ENCODE data around the gene NAA50. TPM values are rescaled to one million over a fixed set of nuclear protein-coding genes. Genes with fewer than 3 reads are reported as not detected.

NAA50 gene
- 10 to 100 TPM; 81.4 to 90.1 TPM for total RNA-seq
- long read RNA-seq, donor 1, full-length matches to known transcripts: 16 of 24 reads
- long read RNA-seq, donor 1, partial matches to known transcripts: 1 of 24 reads
- long read RNA-seq, donor 1, other reads (novel, unspliced or antisense): 7 of 24 reads
- long read RNA-seq, donor 2, full-length matches to known transcripts: 10 of 19 reads
- long read RNA-seq, donor 2, partial matches to known transcripts: 1 of 19 reads
- long read RNA-seq, donor 2, other reads (novel, unspliced or antisense): 8 of 19 reads

DNA sequence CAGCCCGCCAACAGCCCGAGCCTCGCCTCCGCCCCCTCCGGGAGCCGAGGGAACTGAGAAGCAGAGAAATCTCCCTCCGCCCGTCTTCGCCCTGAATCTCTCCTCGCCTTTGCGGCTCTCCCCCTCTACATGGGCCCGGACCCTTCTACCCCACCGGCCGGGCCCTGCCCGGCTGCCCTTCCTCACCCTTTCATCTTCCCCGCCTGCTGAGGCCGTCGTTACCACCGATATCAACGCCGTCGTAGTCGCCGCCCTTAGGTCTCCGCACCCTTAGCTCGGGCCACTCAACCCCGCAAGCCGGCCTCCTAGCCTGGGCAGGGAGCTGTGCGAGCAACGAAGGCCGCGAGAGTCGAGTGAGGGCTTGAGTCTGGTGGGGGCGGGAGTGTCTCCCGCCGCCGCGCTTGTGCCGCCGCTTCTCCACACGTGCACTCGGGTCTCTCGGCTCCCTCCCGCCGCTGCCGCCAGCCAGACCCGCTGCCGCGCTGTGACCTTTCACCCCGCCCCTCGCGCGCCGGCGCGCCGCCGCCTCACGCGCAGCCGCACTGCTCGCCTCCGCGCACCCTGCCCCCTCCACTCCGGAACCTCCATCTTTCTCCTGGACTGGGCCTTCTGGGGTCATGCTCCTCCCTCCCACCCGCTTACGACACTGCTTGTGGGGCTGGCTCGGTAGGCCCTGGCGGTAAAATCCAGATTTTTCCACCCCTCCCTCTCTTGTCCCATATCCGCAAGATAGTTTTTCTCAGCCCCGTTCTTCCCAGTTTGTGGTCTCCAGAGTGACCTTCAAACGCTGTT, at the start of gene NAA50:
TSS of gene NAA50 (minus strand) at position 494 of the 792 bp plus-strand sequence. CDS start at position 194, 300 bp downstream.
- intact Hi-C loops (cut with DNase I): no loop called here

DNA sequence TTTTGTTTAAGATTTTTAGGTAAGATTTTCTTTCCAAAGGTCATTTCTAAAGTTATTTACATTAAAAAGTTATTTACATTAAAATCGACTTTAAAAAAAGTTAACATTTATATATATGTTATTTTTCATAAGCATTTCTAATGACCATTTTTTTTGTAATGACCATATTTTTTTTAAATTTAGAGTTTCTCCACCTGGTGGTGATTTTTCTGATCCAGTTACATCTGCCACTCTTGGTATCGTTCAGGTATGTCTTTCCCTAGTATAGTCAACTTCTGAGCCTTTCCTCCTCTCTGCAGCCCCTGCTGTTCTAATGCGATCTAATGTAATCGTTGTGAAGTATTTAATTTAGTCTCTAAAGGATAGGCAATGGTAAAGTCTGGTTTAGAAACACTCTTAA, 49.6 kb upstream of the NAA50 start:
- intact Hi-C loops (cut with DNase I): loop anchor here in 1 of 2 donors (5.0 kb wide), 1 partner anchor 488 kb away; no protein-coding TSS in a partner anchor
- no peak for DNase-seq (ENCODE audit: low spot score)

More for the DNA sequence above, at the start of gene NAA50:
- peak; percentile 99 for DNase-seq (ENCODE audit: low spot score)

DNA sequence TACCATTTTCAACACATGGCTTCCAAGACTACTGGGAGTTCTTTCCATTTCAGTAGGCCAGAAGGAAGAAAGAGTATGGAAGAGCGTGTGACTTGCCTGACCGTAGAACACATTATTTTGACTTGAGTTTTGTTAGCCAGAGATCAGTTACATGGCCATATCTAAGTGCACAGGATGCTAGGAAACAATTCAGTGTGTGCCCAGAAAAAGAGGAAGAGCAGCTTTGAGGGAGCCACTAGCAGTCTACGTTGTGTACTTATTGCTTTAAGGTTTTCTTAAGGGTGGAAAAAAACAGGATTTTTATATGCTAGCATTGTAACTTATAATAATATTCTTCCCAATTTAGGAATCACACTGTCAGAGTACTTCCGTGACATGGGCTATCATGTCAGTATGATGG, 48.5 kb upstream of the NAA50 start:
- intact Hi-C loops (cut with DNase I): no loop called here
- no peak for DNase-seq (ENCODE audit: low spot score)

DNA sequence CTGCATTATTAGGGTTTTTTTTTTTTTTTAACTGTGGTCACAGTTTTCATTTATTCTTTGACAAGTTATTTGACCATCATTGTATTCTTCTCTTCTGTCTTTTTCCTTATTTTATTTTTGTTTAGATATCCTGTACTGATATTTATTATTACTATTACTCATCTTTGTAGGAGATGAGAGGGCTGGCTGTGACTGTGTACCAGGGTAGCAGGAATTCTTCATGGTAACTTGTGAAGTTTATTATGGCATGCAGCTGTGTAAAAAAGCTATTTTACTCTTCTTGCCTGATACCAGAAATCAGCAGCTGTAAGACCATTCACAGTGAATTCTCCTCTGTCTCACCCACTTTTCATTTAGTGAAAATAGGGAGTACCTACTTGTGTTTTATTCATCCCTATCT, 45.3 kb upstream of the NAA50 start:
- intact Hi-C loops (cut with DNase I): no loop called here
- DNase-seq (ENCODE audit: low spot score): no peak

DNA sequence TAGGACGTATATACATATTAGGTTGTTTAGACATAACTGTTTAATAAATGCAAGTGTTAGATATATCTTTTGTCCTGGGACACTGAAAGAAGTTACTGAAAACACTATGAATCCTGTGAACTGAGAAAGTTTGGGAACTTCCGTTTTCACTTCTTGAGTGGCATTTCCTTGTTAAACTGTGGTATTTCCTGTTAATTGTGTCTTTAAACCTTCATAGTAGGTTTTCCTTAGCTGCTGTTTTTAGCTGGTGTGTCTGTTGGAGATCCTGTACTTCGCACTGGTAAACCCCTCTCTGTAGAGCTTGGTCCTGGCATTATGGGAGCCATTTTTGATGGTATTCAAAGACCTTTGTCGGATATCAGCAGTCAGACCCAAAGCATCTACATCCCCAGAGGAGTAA, 37.9 kb upstream of the NAA50 start:
- no peak for DNase-seq (ENCODE audit: low spot score)
- intact Hi-C loops (cut with DNase I): no loop called here

GRCh38 chr3:113783463-113783862, 37.4 kb upstream of the NAA50 start:
- DNase-seq (ENCODE audit: low spot score): no peak
- intact Hi-C loops (cut with DNase I): no loop called here

- no peak for DNase-seq (ENCODE audit: low spot score)
- intact Hi-C loops (cut with DNase I): no loop called here
Measured at GRCh38 chr3:113776564-113776963, 30.5 kb upstream of the NAA50 start.

GRCh38 chr3:113775516-113775915, 29.5 kb upstream of the NAA50 start:
- intact Hi-C loops (cut with DNase I): no loop called here

GRCh38 chr3:113773381-113773780, 27.3 kb upstream of the NAA50 start:
- intact Hi-C loops (cut with DNase I): no loop called here
- DNase-seq (ENCODE audit: low spot score): no peak

More at GRCh38 chr3:113775516-113775915, 29.5 kb upstream of the NAA50 start:
- no peak for DNase-seq (ENCODE audit: low spot score)

DNA sequence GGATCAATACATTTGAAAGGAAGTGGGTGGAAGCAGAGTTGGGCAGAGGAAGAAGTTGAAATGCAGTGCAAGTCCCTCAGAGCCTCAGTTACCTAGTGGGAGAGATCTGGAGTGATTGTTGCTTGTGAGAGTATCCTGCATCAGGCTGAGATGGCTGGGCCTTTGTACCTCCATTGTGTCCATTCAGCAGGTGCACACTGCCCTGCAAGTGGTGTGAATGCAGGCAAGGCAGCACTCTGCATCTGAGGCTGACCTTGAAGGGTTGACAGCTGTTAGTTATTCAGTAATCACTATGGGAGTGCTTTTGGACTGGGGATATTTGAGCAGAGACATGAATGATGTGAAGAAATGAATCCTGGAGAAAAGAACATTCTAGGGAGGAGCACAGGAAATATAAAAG, 25.9 kb upstream of the NAA50 start:
- intact Hi-C loops (cut with DNase I): no loop called here

GRCh38 chr3:113769551-113769950, 23.5 kb upstream of the NAA50 start:
- intact Hi-C loops (cut with DNase I): no loop called here
- no peak for DNase-seq (ENCODE audit: low spot score)

More for the DNA sequence above, 25.9 kb upstream of the NAA50 start:
- DNase-seq (ENCODE audit: low spot score): no peak

GRCh38 chr3:113764698-113765097, 18.6 kb upstream of the NAA50 start:
- intact Hi-C loops (cut with DNase I): no loop called here

DNA sequence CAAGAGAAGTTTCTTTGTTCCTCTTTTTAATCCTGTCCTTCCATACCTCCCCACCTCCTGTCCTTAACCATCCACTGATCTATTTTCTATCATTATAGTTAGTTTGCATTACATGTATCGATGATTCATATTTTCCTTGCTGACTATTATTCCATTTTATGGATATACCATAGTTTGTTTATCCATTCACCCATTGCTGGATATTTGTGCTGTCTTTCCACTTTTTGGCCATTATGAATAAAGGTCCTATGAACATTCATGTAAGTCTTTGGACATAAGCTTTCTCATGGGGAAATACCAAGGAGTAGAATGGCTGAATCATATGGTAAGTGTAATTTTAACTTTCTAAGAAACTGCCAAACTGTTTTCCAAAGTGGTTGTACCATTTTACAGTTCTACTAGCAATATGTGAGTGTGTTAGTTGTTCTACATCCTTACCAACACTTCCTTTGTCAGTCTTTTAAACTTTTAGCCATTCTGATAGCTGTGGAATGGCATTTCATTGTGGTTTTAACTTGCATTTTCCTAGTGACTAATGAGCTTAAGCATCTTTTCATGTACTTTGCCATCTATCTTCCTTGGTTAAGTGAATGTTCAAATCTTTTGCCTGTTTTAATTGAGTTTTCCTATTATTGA, 12.5 kb upstream of the NAA50 start:
- intact Hi-C loops (cut with DNase I): no loop called here
- no peak for DNase-seq (ENCODE audit: low spot score)

More at GRCh38 chr3:113764698-113765097, 18.6 kb upstream of the NAA50 start:
- DNase-seq (ENCODE audit: low spot score): no peak

DNA sequence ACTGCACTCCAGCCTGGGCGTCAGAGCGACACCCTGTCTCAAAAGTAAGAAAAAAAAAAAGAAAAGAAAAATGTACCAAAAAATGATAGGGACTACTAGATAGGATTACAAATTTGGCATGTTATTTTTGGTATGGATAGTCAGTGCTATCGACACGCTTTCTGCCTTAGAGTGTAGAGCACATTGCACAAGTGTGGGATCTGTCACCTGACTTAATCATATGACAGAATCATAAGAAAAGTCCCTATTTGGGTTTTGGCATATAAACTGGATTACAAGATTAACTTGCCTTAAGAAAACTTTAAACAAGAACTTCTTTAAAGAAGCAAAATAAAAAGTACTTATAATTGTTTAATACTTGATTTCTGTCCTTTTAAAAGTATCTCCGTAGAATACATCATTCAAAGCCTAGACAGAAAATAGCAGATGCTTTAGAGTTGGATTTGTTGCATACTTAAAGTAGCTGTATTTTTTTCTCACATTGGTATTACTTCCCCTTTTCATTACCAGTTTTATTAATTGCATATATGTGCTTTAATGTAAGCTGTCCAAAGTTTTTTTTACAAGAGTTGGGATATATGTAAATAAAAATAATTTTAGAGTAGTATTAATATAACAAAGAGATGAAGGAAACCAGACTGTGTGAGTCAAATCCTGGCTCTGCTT, 8.6 kb upstream of the NAA50 start:
- intact Hi-C loops (cut with DNase I): no loop called here

DNA sequence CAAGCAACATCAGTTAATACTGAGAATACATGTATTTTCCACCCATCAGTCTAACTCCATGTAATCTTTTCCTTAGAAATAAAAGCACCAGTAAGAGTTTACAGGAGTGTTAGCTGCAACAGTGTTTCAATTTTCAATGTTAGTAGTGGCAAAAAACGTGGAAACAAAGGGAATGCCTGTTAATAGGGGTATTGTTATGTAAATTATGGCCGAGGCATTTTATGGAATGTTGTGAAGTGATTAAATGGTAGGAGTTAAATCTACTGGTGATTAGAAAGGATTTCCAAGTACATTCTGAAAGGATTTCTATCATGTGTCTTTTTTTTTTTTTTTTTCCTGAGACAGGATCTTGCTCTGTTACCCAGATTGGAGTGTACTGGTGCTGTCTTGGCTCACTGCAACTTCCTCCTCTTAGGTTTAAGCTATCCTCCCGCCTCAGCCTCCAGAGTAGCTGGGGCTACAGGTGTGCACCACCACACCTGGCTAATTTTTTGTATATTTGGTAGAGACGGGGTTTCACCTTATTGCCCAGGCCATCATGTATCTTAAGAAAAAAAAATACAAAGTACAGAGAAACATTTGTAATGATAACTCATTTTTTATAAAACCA, 7.4 kb upstream of the NAA50 start:
- DNase-seq (ENCODE audit: low spot score): no peak
- intact Hi-C loops (cut with DNase I): no loop called here

More for the DNA sequence above, 8.6 kb upstream of the NAA50 start:
- no peak for DNase-seq (ENCODE audit: low spot score)

DNA sequence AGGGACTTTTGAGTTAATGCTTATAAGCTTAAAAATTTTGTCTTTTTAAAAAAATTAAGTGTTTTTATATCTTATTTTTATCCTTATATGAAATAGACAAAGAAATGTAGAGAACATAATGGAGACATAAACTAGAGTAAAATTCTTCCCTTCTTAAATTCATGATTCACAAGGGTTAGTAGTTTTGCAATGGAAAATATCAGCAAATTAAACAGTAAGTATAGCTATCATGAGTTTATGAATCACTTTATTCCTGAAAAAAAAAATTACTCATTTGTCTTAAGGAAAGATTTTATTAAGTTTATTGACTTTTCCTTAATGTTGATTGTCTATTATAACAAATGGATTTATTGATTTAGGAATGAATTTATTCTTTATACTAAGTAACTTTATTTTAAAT, 5.1 kb upstream of the NAA50 start:
- DNase-seq (ENCODE audit: low spot score): no peak
- intact Hi-C loops (cut with DNase I): no loop called here

DNA sequence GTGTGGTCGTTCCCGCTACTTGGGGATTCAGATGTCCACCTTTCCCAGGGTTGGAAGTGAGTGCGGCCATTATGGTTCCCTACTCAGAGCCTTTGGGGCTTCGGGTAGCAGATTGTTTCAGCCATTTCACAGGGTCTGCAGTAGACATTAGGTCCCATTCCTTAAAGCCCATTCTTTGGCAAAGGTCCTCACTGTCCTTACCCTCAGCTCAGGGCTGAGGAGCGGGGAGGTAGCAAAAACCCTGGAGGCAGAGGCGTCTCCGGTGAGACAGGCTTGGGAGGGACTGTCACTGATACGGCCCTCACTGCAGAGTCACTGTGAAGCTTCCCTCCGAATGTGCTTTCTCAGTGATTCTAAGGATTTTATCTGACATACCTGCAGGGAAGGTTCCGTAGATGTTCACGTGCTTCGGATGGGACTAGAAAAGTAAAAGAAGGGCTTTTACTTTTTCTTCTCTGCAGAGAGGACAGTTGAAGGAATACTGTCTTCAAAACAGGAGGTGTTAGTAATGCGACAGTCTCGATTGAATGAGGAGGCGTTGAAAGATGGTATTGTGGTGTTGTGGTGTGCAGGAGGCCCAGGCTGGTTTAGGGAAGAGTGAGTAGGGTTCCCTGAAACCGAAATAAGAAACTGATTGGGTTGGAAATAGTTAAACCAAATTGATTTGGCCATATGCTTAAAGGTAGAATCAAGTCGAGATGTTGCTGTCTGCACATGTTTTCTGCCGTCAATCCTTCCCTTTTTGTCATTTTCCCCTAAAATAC, 1.4 kb upstream of the NAA50 start:
- intact Hi-C loops (cut with DNase I): no loop called here
- peak; percentile 62 for DNase-seq (ENCODE audit: low spot score)

DNA sequence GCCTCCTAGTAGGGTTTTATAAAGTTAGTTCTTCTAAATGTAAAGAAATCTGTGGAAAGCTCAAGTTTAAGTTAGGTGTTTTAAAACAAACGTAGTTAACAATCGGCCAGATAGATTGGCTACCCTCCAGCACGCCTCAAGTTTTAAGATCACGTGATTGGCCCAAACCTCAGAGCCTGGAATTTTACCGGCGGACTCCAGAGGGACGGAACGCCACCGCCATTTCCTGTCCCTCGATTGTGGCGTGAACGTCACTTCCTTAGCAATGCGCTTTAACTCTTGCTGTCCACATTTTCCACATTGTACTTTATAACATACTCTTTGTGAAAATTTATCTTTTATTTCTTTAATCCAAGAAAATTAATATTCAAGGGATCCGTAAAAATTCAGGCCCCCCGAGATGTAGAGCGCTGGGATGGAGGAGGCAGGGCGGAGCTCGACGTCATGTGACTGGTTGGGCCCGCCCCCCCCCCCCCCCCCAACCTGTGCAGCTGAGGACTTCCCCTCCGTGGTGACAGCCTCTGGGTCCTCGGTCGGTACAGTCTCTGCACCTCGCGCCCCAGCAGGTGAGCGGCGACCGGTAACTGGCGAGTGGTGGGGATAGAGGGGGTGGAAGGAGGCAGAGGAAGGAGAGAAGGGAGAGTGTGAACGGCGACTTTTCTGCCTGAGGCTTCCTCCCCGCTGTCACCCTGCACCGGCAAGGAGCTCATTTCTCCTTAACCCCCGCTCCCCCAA, 666 bp upstream of the NAA50 start, which contains the start of gene ATP6V1A:
TSS of gene ATP6V1A (plus strand) at position 488 of the 735 bp plus-strand sequence. CDS start 31,719 bp downstream, outside the sequence.
- intact Hi-C loops (cut with DNase I): no loop called here
- DNase-seq (ENCODE audit: low spot score): peak; percentile 96
